GM12891 (cell line): ENCODE results near the gene PANX3.

ENCODE experiments used
- POLR2A ChIP-seq: IDR thresholded peaks from 2 replicates; pipeline ENCODE4 v1.6.1; 2011; ENCODE audit warnings: low read depth, low read length, control low read depth
- POLR2AphosphoS5 ChIP-seq: IDR thresholded peaks from 2 replicates; pipeline ENCODE4 v1.6.1; 2011; ENCODE audit warnings: low read depth, low read length, control low read depth
- SPI1 ChIP-seq: IDR thresholded peaks from 2 replicates; pipeline ENCODE4 v1.6.1; 2011; ENCODE audit warnings: low read depth, low read length, control low read depth
- TAF1 ChIP-seq: IDR thresholded peaks from 2 replicates; pipeline ENCODE4 v1.6.1; 2011; ENCODE audit warnings: low read depth, low read length, control low read depth

DNA sequence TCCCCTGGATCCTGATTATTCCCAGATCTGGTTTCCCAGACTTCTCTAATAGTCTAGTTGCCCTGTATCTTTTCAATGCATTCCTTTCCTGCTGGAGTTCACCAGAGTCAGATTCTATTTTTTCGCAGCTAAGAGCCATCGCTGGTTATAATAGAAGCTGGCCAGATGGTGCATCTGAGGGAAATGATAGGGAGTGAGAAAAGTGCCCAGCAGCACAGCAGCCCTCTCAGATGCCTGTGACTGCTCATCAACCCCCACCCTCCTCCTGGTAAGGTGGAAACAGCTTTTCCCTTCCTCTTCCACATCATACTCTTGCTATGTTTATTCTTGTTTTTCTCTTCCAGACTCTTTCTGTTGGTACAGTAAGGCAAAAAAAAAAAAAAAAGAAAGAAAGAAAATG, 28.7 kb upstream of the PANX3 start:
- no peak for TF ChIP-seq POLR2A
- TF ChIP-seq POLR2AphosphoS5: no peak
- no peak for TF ChIP-seq TAF1
- no peak for TF ChIP-seq SPI1
